KMS-11 (cell line): ENCODE results near the gene ANXA2.

Source experiments
- H2AFZ ChIP-seq: fragments of 200-600 bp; sonication (generic); 2 replicates; pipeline ENCODE4 v1.6.1; 2016; ENCODE audit warnings: antibody characterized with exemption, mixed run types, low read depth
- H3K27ac ChIP-seq: fragments of 200-600 bp; sonication (generic); 2 replicates; pipeline ENCODE4 v1.6.1; 2016; ENCODE audit warnings: mild to moderate bottlenecking, mixed run types
- H3K27me3 ChIP-seq: fragments of 200-600 bp; sonication (generic); 2 replicates; pipeline ENCODE4 v1.6.1; 2017; ENCODE audit warnings: mild to moderate bottlenecking, low read depth, mixed run types, moderate library complexity; ENCODE audit not compliant: insufficient read depth
- H3K36me3 ChIP-seq: fragments of 200-600 bp; sonication (generic); 2 replicates; pipeline ENCODE4 v1.6.1; 2017; ENCODE audit warnings: mild to moderate bottlenecking, mixed run types; ENCODE audit not compliant: insufficient read depth
- H3K4me1 ChIP-seq: fragments of 200-600 bp; sonication (generic); 2 replicates; pipeline ENCODE4 v1.6.1; 2016; ENCODE audit warnings: mild to moderate bottlenecking, low read depth, mixed run types; ENCODE audit not compliant: poor library complexity, severe bottlenecking
- H3K4me2 ChIP-seq: fragments of 200-600 bp; sonication (generic); 2 replicates; pipeline ENCODE4 v1.7.0; 2016; ENCODE audit warnings: mild to moderate bottlenecking, mixed run types
- H3K4me3 ChIP-seq: fragments of 200-600 bp; sonication (generic); IDR thresholded peaks from 2 replicates; pipeline ENCODE4 v1.6.1; 2017; ENCODE audit warnings: low read depth, low read length, mixed read lengths; ENCODE audit not compliant: insufficient read depth
- H3K79me2 ChIP-seq: fragments of 200-600 bp; sonication (generic); 2 replicates; pipeline ENCODE4 v1.6.1; 2016; ENCODE audit warnings: low read depth, mixed run types; ENCODE audit not compliant: insufficient read depth
- H3K9ac ChIP-seq: fragments of 200-600 bp; sonication (generic); 2 replicates; pipeline ENCODE4 v1.6.1; 2016; ENCODE audit warnings: mild to moderate bottlenecking, mixed run types
- H4K20me1 ChIP-seq: fragments of 200-600 bp; sonication (generic); 2 replicates; pipeline ENCODE4 v1.6.1; 2016; ENCODE audit warnings: mild to moderate bottlenecking, mixed run types; ENCODE audit not compliant: insufficient read depth
- TF ChIP-seq, protein P1 (sequence below): fragments of 200-600 bp; sonication (generic); conservative IDR thresholded peaks from 2 replicates; pipeline ENCODE4 v1.6.1; 2017; ENCODE audit warnings: low read depth, mild to moderate bottlenecking, antibody characterized with exemption, low read length, moderate library complexity, mixed read lengths

Gene ANXA2

DNA sequence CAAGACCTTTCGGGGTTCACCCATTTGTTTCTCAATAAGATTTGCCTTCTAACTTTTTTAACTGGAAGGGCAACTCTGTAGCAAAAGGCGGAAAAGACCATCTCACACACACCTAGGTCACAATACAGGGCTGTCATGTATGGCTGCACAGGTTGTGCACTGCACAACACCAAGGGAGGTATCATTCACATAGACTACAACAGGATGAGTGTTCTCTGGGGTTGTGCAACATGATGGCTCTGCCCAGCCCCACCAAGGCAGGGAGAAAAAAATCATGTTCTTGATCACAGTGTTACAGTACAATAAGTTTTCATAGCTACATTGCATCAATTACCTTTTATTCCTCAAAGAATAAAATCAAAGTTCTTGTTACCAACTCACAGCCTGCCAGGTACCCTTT lies 52.8 kb downstream of the ANXA2 start:
- H3K9ac ChIP-seq = no peak overlapping the region
- peaks cover 3% of the 10 kb centered on the region; the same call in 1 of the 2 replicates for H3K36me3 ChIP-seq
- TF ChIP-seq, protein P1, sequence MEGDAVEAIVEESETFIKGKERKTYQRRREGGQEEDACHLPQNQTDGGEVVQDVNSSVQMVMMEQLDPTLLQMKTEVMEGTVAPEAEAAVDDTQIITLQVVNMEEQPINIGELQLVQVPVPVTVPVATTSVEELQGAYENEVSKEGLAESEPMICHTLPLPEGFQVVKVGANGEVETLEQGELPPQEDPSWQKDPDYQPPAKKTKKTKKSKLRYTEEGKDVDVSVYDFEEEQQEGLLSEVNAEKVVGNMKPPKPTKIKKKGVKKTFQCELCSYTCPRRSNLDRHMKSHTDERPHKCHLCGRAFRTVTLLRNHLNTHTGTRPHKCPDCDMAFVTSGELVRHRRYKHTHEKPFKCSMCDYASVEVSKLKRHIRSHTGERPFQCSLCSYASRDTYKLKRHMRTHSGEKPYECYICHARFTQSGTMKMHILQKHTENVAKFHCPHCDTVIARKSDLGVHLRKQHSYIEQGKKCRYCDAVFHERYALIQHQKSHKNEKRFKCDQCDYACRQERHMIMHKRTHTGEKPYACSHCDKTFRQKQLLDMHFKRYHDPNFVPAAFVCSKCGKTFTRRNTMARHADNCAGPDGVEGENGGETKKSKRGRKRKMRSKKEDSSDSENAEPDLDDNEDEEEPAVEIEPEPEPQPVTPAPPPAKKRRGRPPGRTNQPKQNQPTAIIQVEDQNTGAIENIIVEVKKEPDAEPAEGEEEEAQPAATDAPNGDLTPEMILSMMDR = no peak
- H3K4me2 ChIP-seq = no peak overlapping the region
- no peaks in the 10 kb centered on the region for H3K4me1 ChIP-seq
- no peaks in the 10 kb centered on the region for H3K27me3 ChIP-seq
- no peaks in the 10 kb centered on the region for H3K79me2 ChIP-seq
- H4K20me1 ChIP-seq = no peaks in the 10 kb centered on the region
- no peak overlapping the region for H3K4me3 ChIP-seq
- H2AFZ ChIP-seq = no peak overlapping the region
- H3K27ac ChIP-seq = no peak overlapping the region

DNA sequence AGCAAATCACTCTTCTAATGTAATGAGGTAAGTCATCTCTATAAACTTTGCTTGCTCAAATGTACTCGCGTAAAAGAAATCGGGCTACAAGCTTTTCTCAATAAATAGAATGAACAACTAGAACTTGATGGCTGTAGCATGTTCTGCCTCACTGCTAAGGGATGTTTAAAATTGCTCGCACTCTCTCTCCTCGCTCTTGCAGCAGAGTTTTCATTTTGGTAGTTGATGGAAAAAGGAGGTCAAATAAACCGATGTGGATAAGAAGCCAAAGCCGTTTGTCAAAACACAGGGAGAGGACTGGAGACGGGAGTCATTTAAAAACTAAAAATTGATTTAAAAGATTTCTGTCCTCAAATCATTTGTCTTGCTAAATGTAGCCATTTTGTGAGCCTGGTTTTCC lies 53.3 kb downstream of the ANXA2 start:
- H3K9ac ChIP-seq = no peak overlapping the region
- H3K27me3 ChIP-seq = no peaks in the 10 kb centered on the region
- H2AFZ ChIP-seq = no peak overlapping the region
- no peaks in the 10 kb centered on the region for H3K4me1 ChIP-seq
- TF ChIP-seq, protein P1 = no peak
- peaks cover 3% of the 10 kb centered on the region; the same call in 1 of the 2 replicates for H3K36me3 ChIP-seq
- H3K4me2 ChIP-seq = no peak overlapping the region
- no peak overlapping the region for H3K27ac ChIP-seq
- no peaks in the 10 kb centered on the region for H3K79me2 ChIP-seq
- no peaks in the 10 kb centered on the region for H4K20me1 ChIP-seq
- no peak overlapping the region for H3K4me3 ChIP-seq

DNA sequence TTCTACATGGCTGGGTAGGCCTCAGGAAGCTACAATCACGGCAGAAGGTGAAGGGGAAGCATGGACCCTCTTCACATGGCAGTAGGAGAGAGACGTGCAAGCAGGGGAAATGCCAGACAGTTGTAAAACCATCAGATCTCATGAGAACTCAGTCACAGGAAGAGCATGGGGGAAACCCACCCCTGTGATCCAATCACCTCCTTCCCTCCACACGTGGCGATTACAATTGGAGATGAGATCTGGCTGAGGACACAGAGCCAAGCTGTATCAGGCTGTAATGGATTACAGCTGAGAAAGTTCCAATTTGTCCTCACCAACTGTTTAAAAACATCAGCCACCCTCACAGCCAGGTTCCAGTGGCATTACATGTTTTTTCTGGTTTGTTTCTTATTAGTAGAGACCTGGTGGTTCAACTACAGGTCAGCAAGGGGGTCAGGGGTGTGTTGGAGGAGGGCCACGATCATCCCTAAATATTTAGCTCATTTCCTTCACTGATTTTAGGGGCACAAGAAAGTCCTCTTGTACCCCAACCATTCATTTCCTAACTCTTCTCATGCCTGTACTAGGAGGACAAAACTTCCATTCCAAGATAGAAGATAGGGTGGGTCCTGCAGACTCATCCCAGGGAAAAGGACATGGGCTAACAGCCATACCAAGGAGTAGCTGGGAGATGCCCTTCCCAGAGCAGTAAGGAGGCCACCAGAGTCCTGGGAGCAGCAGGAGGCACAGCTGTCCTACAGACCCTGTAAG lies 54.4 kb downstream of the ANXA2 start:
- H3K4me2 ChIP-seq = no peak overlapping the region
- TF ChIP-seq, protein P1 = no peak
- no peak overlapping the region for H2AFZ ChIP-seq
- no peak overlapping the region for H3K9ac ChIP-seq
- no peaks in the 10 kb centered on the region for H3K27me3 ChIP-seq
- H3K36me3 ChIP-seq = peaks cover 3% of the 10 kb centered on the region; the same call in 1 of the 2 replicates
- H3K4me1 ChIP-seq = no peaks in the 10 kb centered on the region
- no peak overlapping the region for H3K4me3 ChIP-seq
- H3K27ac ChIP-seq = no peak overlapping the region
- no peaks in the 10 kb centered on the region for H4K20me1 ChIP-seq
- no peaks in the 10 kb centered on the region for H3K79me2 ChIP-seq

DNA sequence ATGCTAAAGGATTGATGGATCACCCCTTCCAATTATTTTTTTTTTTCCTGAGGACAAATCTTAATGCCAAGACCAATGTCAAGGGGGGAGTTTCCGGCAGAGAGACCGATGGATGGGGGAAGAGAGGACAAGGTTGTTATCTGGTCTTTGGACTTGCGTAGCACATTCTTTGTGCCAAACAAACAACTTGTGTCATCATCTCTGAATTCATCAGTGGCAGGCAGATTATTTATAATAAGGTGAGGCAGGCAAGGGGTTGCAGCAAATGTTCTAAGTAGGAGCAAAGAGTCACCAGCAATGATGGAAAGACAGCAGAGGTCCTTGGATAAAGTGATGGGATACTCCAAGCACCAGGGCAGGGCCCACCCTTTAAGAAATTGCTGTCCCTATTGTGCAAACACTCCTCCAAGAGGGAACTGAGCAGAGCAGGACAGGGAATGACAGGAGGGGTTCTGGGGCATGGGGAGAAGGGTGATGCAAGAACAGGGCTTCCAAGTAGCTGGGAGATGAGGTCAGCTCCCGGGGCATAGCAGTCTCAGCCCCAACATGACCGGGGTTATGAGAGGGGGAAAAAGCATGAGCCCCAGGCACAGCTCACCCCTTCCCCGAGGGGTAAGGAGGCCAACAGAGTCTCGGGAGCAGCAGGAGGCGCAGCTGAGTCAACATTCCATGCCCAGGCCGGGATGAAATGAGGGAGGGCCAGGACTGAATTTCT lies 57.4 kb downstream of the ANXA2 start:
- Histone ChIP-seq H3K27ac (no peak overlapping the region), H3K4me1 (no peaks in the 10 kb centered on the region), H3K9ac (no peak overlapping the region), H2AFZ (no peak overlapping the region), H3K36me3 (no peaks in the 10 kb centered on the region), H3K79me2 (no peaks in the 10 kb centered on the region), H3K4me2 (no peak overlapping the region), H4K20me1 (no peaks in the 10 kb centered on the region), H3K27me3 (no peaks in the 10 kb centered on the region), H3K4me3 (no peak overlapping the region)
- TF ChIP-seq, protein P1 = no peak
